Esophagus squamous epithelium (tissue), 5 donors: ENCODE data around the gene DAB1. TPM values are rescaled to one million over a fixed set of nuclear protein-coding genes. Genes with fewer than 3 reads are reported as not detected.

Experiments used
- DNase-seq: peaks from one replicate; lab custom pipeline; 2025; lab: John Stamatoyannopoulos, UW
- H3K27ac ChIP-seq, 4 donors: fragments of 200-600 bp; sonication (generic); one replicate each; pipeline ENCODE4 v1.5.1; 2016 to 2019; ENCODE audit warnings: mild to moderate bottlenecking in 1 of 4
- H3K27me3 ChIP-seq, 4 donors: fragments of 200-600 bp; sonication (generic); 1 replicate in 3 of 4; 2 replicates in 1 of 4; pipeline versions ENCODE4 v1.5.1 to v1.6.0; 2017 to 2021; ENCODE audit warnings: antibody characterized with exemption in 1 of 4
- H3K36me3 ChIP-seq, 3 donors: fragments of 200-600 bp; sonication (generic); one replicate each; pipeline ENCODE4 v1.5.1; 2016 to 2019
- H3K4me1 ChIP-seq, 3 donors: fragments of 200-600 bp; sonication (generic); one replicate each; pipeline ENCODE4 v1.5.1; 2017 to 2019
- H3K4me3 ChIP-seq, 4 donors: fragments of 200-600 bp; sonication (generic); 1 replicate in 3 of 4; 2 replicates in 1 of 4; pipeline ENCODE4 v1.5.1; 2016 to 2019; ENCODE audit warnings: mild to moderate bottlenecking in 2 of 4, moderate library complexity in 1 of 4
- H3K9me3 ChIP-seq, 3 donors: fragments of 200-600 bp; sonication (generic); one replicate each; pipeline ENCODE4 v1.5.1; 2016 to 2019
- CTCF ChIP-seq, 6 experiments: fragments of 450-650 bp in 4 of 6; fragments of 200-600 bp in 2 of 6; sonication (generic) in 2 of 6; IDR thresholded peaks; one replicate each; pipeline ENCODE4 v1.5.1; 2016 to 2019; ENCODE audit warnings: antibody characterized with exemption in 6 of 6, mild to moderate bottlenecking in 4 of 6, moderate library complexity in 4 of 6
- POLR2A ChIP-seq, 4 donors: fragments of 450-650 bp; IDR thresholded peaks; one replicate each; pipeline ENCODE4 v1.6.1; 2017; ENCODE audit warnings: antibody characterized with exemption in 4 of 4, mild to moderate bottlenecking in 4 of 4, moderate library complexity in 3 of 4
- WGBS, 2 donors: methylation state at CpG; one replicate each; pipeline ENCODE4 v1.1.5; 2018; 5-methylcytosine and 5-hydroxymethylcytosine counted together
- intact Hi-C: fragments of 100-400 bp; cut with DNase I; formaldehyde crosslinking; loops from one replicate; pipeline ENCODE4 v1.15.0; 2022
- total RNA-seq, 4 donors: library from RNA; depleted of rRNA; stranded (reverse); fragments of >200 nt; gene quantifications; one replicate each; pipeline ENCODE4 v1.1.0, GENCODE V29; 2016
- donor health status: DM: yes; HTN: yes; CAD: no.

DAB1 gene
- total RNA-seq, 4 donors from 2014 or later: under 0.01 TPM; not detected in 3

- H3K4me1 ChIP-seq: no peaks in the 10 kb centered on the region
- TF ChIP-seq POLR2A (IDR thresholded peaks at IDR 0.05) (no peak), CTCF (IDR thresholded peaks at IDR 0.05) (no peak)
- no peaks in the 10 kb centered on the region for H3K9me3 ChIP-seq
- no peak overlapping the region for H3K4me3 ChIP-seq
- H3K27me3 ChIP-seq: no peaks in the 10 kb centered on the region
- H3K36me3 ChIP-seq: no peaks in the 10 kb centered on the region
- no peak overlapping the region for H3K27ac ChIP-seq
- no peak for DNase-seq
- intact Hi-C loops: no loop called here
These were observed 129.7 kb downstream of the DAB1 start for GRCh38 chr1:57294177-57294576.

GRCh38 chr1:57293214-57293613 lies 130.6 kb downstream of the DAB1 start:
- 88 to 93% methylated on average over 3 of the region's 3 CpGs for WGBS, 2 donors
- DNase-seq: no peak
- Histone ChIP-seq H3K9me3 (no peaks in the 10 kb centered on the region), H3K4me1 (no peaks in the 10 kb centered on the region), H3K36me3 (no peaks in the 10 kb centered on the region), H3K27me3 (no peaks in the 10 kb centered on the region), H3K27ac (no peak overlapping the region), H3K4me3 (no peak overlapping the region)
- intact Hi-C loops: no loop called here
- TF ChIP-seq CTCF (IDR thresholded peaks at IDR 0.05) (no peak), POLR2A (IDR thresholded peaks at IDR 0.05) (no peak)

GRCh38 chr1:57289781-57290180 lies 134.1 kb downstream of the DAB1 start:
- no peak overlapping the region for H3K4me3 ChIP-seq
- 63 to 66% methylated on average over 2 of the region's 2 CpGs for WGBS, 2 donors
- H3K9me3 ChIP-seq: no peaks in the 10 kb centered on the region

GRCh38 chr1:57285992-57286391 lies 137.9 kb downstream of the DAB1 start:
- DNase-seq: no peak
- TF ChIP-seq CTCF (IDR thresholded peaks at IDR 0.05): no peak
- H3K36me3 ChIP-seq: no peaks in the 10 kb centered on the region
- no peaks in the 10 kb centered on the region for H3K27me3 ChIP-seq
- H3K9me3 ChIP-seq: no peaks in the 10 kb centered on the region
- 80 to 94% methylated on average over 2 of the region's 2 CpGs for WGBS, 2 donors
- H3K4me3 ChIP-seq: no peak overlapping the region
- H3K4me1 ChIP-seq: peaks cover 0 to 5% (median 0%) of the 10 kb centered on the region in 3 donors
- no peak overlapping the region for H3K27ac ChIP-seq
- intact Hi-C loops: no loop called here

More at GRCh38 chr1:57289781-57290180, 134.1 kb downstream of the DAB1 start:
- H3K27ac ChIP-seq: no peak overlapping the region
- H3K27me3 ChIP-seq: no peaks in the 10 kb centered on the region
- no peaks in the 10 kb centered on the region for H3K4me1 ChIP-seq
- H3K36me3 ChIP-seq: no peaks in the 10 kb centered on the region
- intact Hi-C loops: no loop called here
- TF ChIP-seq POLR2A (IDR thresholded peaks at IDR 0.05): no peak
- TF ChIP-seq CTCF (IDR thresholded peaks at IDR 0.05): no peak
- DNase-seq: no peak

GRCh38 chr1:57282411-57282810 lies 141.4 kb downstream of the DAB1 start:
- Histone ChIP-seq H3K27ac (no peak overlapping the region), H3K4me1 (peaks cover 0 to 39% (median 10%) of the 10 kb centered on the region in 3 donors), H3K27me3 (no peaks in the 10 kb centered on the region), H3K9me3 (no peaks in the 10 kb centered on the region), H3K36me3 (no peaks in the 10 kb centered on the region), H3K4me3 (no peak overlapping the region)
- TF ChIP-seq POLR2A (IDR thresholded peaks at IDR 0.05) (no peak), CTCF (IDR thresholded peaks at IDR 0.05) (no peak)
- no peak for DNase-seq
- intact Hi-C loops: no loop called here
- WGBS, 2 donors: 77 to 80% methylated on average over 2 of the region's 2 CpGs
